ENCODE results near the gene FBXW7.

Gene FBXW7

GRCh38 chr4:152585023-152585441, 49.1 kb upstream of the FBXW7 start (continued):
- no peak for TF ChIP-seq ZBTB10 (tag by site-specific recombination; IDR thresholded peaks at IDR 0.05)
- TF ChIP-seq ZFP41 (tag by site-specific recombination; IDR thresholded peaks at IDR 0.05; ENCODE audit: borderline replicate concordance) = no peak
- TF ChIP-seq ATF2 (tag by site-specific recombination; IDR thresholded peaks at IDR 0.05; ENCODE audit: low read depth) = no peak
- no peak for TF ChIP-seq IKZF3 (tag by site-specific recombination; IDR thresholded peaks at IDR 0.05)
- no peak for TF ChIP-seq ZNF660 (tag by site-specific recombination; IDR thresholded peaks at IDR 0.05)

GRCh38 chr4:152581536-152582160, 45.8 kb upstream of the FBXW7 start:
- no peak overlapping the region for H3K4me3 ChIP-seq (ENCODE audit: low read depth, low read length)
- H3K27ac ChIP-seq (ENCODE audit: extremely low read depth, low read depth, low read length) = no peak overlapping the region
- H3K9me3 ChIP-seq (ENCODE audit: control insufficient read depth, insufficient read depth, low read depth, low read length) = no peaks in the 10 kb centered on the region
- no peaks in the 10 kb centered on the region for H3K4me1 ChIP-seq (ENCODE audit: control insufficient read depth, insufficient read depth, low read length)
- POLR2A ChIA-PET = no interaction called here
- TF ChIP-seq CTCF (tag by site-specific recombination; IDR thresholded peaks at IDR 0.05) (peak; percentile 41; the same call in 1 of the 2 replicates), ZNF639 (tag by site-specific recombination; IDR thresholded peaks at IDR 0.05) (no peak)
- H3K36me3 ChIP-seq (ENCODE audit: control insufficient read depth in 2 of 2, insufficient read depth in 1 of 2, low read length in 2 of 2) = no peaks in the 10 kb centered on the region
- CTCF ChIA-PET = interaction anchor here (0.7 kb wide), 1 partner anchor 64 kb away, joined by 3 read pairs; no protein-coding TSS in a partner anchor

GRCh38 chr4:152579916-152580315, 44.0 kb upstream of the FBXW7 start:
- no peak for TF ChIP-seq PRDM1 (tag by site-specific recombination; IDR thresholded peaks at IDR 0.05)
- Histone ChIP-seq H3K4me3 (ENCODE audit: low read depth, low read length) (no peak overlapping the region), H3K9me3 (ENCODE audit: control insufficient read depth, insufficient read depth, low read depth, low read length) (no peaks in the 10 kb centered on the region), H3K4me1 (ENCODE audit: control insufficient read depth, insufficient read depth, low read length) (no peaks in the 10 kb centered on the region), H3K36me3 (ENCODE audit: control insufficient read depth in 2 of 2, insufficient read depth in 1 of 2, low read length in 2 of 2) (no peaks in the 10 kb centered on the region), H3K27ac (ENCODE audit: extremely low read depth, low read depth, low read length) (no peak overlapping the region)
- ChIA-PET CTCF (interaction anchor here (0.8 to 1.4 kb wide), 2 partner anchors 56 to 79 kb away, joined by 3 to 8 read pairs; no protein-coding TSS in a partner anchor), POLR2A (no interaction called here)

- POLR2A ChIA-PET = no interaction called here
- CTCF ChIA-PET = interaction anchor here (1.4 to 1.7 kb wide), 3 partner anchors 10 to 78 kb away, joined by 4 to 8 read pairs (median 4); no protein-coding TSS in a partner anchor
Observed at GRCh38 chr4:152579107-152579764, 43.3 kb upstream of the FBXW7 start.

More at GRCh38 chr4:152579107-152579764, 43.3 kb upstream of the FBXW7 start:
- no peak overlapping the region for H3K27ac ChIP-seq (ENCODE audit: extremely low read depth, low read depth, low read length)
- H3K36me3 ChIP-seq (ENCODE audit: control insufficient read depth in 2 of 2, insufficient read depth in 1 of 2, low read length in 2 of 2) = no peaks in the 10 kb centered on the region
- H3K9me3 ChIP-seq (ENCODE audit: control insufficient read depth, insufficient read depth, low read depth, low read length) = no peaks in the 10 kb centered on the region
- H3K4me3 ChIP-seq (ENCODE audit: low read depth, low read length) = no peak overlapping the region
- no peak for TF ChIP-seq BCL11A (tag by site-specific recombination; IDR thresholded peaks at IDR 0.05; ENCODE audit: low read depth)
- no peak for TF ChIP-seq ZNF211 (tag by site-specific recombination; IDR thresholded peaks at IDR 0.05; ENCODE audit: low read depth)
- no peak for TF ChIP-seq ZFP41 (tag by site-specific recombination; IDR thresholded peaks at IDR 0.05; ENCODE audit: borderline replicate concordance)
- no peak for TF ChIP-seq HOXC10 (CRISPR knock-in tag; IDR thresholded peaks at IDR 0.05)
- no peak for TF ChIP-seq ZNF513 (tag by site-specific recombination; IDR thresholded peaks at IDR 0.05)
- no peak for TF ChIP-seq ZBTB11 (tag by site-specific recombination; conservative IDR thresholded peaks at IDR 0.05; ENCODE audit: low read depth)
- no peaks in the 10 kb centered on the region for H3K4me1 ChIP-seq (ENCODE audit: control insufficient read depth, insufficient read depth, low read length)
